GM23338 (cell line): ENCODE data around the gene PGS1. TPM values are rescaled to one million over a fixed set of nuclear protein-coding genes. Genes with fewer than 3 reads are reported as not detected.
A peak's percentile ranks its signal among the peaks of the same experiment; 100 is the strongest.

Source experiments
- ATAC-seq: fragments of 200-7000 bp; cut with Tn5 transposase; 3 replicates; pipeline ENCODE4 v1.9.1; 2020
- DNase-seq: peaks from one replicate; pipeline ENCODE4 v3.0.0-alpha.2; 2015; ENCODE audit warnings: low spot score
- H2AFZ ChIP-seq: fragments of 200-600 bp; sonication (generic); 2 replicates; pipeline ENCODE4 v1.8.0; 2016; ENCODE audit warnings: antibody characterized with exemption, mild to moderate bottlenecking, moderate library complexity
- H3F3A ChIP-seq: fragments of 200-600 bp; sonication (generic); replicated peaks from 2 replicates; pipeline ENCODE4 v1.8.0; 2017; ENCODE audit warnings: antibody characterized with exemption, mixed run types, low read depth
- H3K27ac ChIP-seq: fragments of 200-600 bp; sonication (generic); 2 replicates; pipeline ENCODE4 v1.6.1; 2016; ENCODE audit warnings: low read depth
- H3K27me3 ChIP-seq: fragments of 200-600 bp; sonication (generic); 2 replicates; pipeline ENCODE4 v1.8.0; 2016; ENCODE audit warnings: mild to moderate bottlenecking, mixed run types, moderate library complexity; ENCODE audit not compliant: insufficient read depth
- H3K36me3 ChIP-seq: fragments of 200-600 bp; sonication (generic); 2 replicates; pipeline ENCODE4 v1.8.0; 2016; ENCODE audit warnings: mild to moderate bottlenecking; ENCODE audit not compliant: insufficient read depth
- H3K4me1 ChIP-seq: fragments of 200-600 bp; sonication (generic); 2 replicates; pipeline ENCODE4 v1.8.0; 2016; ENCODE audit warnings: mild to moderate bottlenecking, moderate library complexity; ENCODE audit not compliant: insufficient read depth
- H3K4me2 ChIP-seq: fragments of 200-600 bp; sonication (generic); 2 replicates; pipeline ENCODE4 v1.7.1; 2017; ENCODE audit warnings: mixed run types
- H3K4me3 ChIP-seq: fragments of 200-600 bp; sonication (generic); 2 replicates; pipeline ENCODE4 v1.6.1; 2016; ENCODE audit warnings: mixed run types
- H3K79me2 ChIP-seq: fragments of 200-600 bp; sonication (generic); replicated peaks from 2 replicates; pipeline ENCODE4 v1.8.0; 2017; ENCODE audit warnings: mild to moderate bottlenecking; ENCODE audit not compliant: insufficient read depth
- H3K9me2 ChIP-seq: fragments of 200-600 bp; sonication (generic); 2 replicates; pipeline ENCODE4 v1.8.0; 2017; ENCODE audit not compliant: insufficient read depth
- H4K20me1 ChIP-seq: fragments of 200-600 bp; sonication (generic); replicated peaks from 2 replicates; pipeline ENCODE4 v1.8.0; 2017; ENCODE audit warnings: mild to moderate bottlenecking; ENCODE audit not compliant: insufficient read depth
- H3K27ac Mint-ChIP-seq: 2 replicates; pipeline ENCODE4 v1.8.0; 2020; ENCODE audit warnings: inconsistent platforms, mild to moderate bottlenecking, moderate library complexity, mixed read lengths
- H3K27me3 Mint-ChIP-seq: 3 replicates; pipeline ENCODE4 v1.8.0; 2022; ENCODE audit warnings: low read depth, mild to moderate bottlenecking, moderate library complexity, mixed read lengths, inconsistent platforms; ENCODE audit not compliant: insufficient read depth, poor library complexity
- H3K36me3 Mint-ChIP-seq: 3 replicates; pipeline ENCODE4 v1.8.0; 2021; ENCODE audit warnings: low read depth, mild to moderate bottlenecking, inconsistent platforms, moderate library complexity, mixed read lengths
- H3K4me1 Mint-ChIP-seq: 3 replicates; pipeline ENCODE4 v1.8.0; 2020; ENCODE audit warnings: mild to moderate bottlenecking, inconsistent platforms, mixed read lengths
- H3K4me3 Mint-ChIP-seq: 3 replicates; pipeline ENCODE4 v1.8.0; 2021; ENCODE audit warnings: moderate library complexity, mild to moderate bottlenecking, inconsistent platforms, mixed read lengths
- H3K9me3 Mint-ChIP-seq: 3 replicates; pipeline ENCODE4 v1.8.0; 2020; ENCODE audit warnings: moderate library complexity, mild to moderate bottlenecking, inconsistent platforms, mixed read lengths
- CREB1 ChIP-seq: fragments of 250-450 bp; sonication (Bioruptor Pico); IDR thresholded peaks from 2 replicates; pipeline ENCODE4 v1.5.0; 2020; ENCODE audit warnings: low read depth, mild to moderate bottlenecking, moderate library complexity
- JUNB ChIP-seq: IDR thresholded peaks from one replicate; pipeline ENCODE4 v1.6.1; 2016; ENCODE audit warnings: antibody characterized with exemption; ENCODE audit not compliant: unreplicated experiment
- REST ChIP-seq: IDR thresholded peaks from one replicate; pipeline ENCODE4 v1.6.1; 2018; ENCODE audit warnings: antibody characterized with exemption; ENCODE audit not compliant: unreplicated experiment
- ZNF114 ChIP-seq: fragments of 250-450 bp; sonication (Bioruptor Pico); IDR thresholded peaks from 2 replicates; pipeline ENCODE4 v1.5.0; 2020; ENCODE audit warnings: mild to moderate bottlenecking, moderate library complexity
- ZNF331 ChIP-seq: fragments of 250-450 bp; sonication (Bioruptor Pico); IDR thresholded peaks from 2 replicates; pipeline ENCODE4 v1.5.0; 2020; ENCODE audit warnings: low read depth, mild to moderate bottlenecking, moderate library complexity
- ZNF462 ChIP-seq: fragments of 250-450 bp; sonication (Bioruptor Pico); IDR thresholded peaks from 2 replicates; pipeline ENCODE4 v1.5.0; 2020; ENCODE audit warnings: mild to moderate bottlenecking, moderate library complexity
- polyA plus RNA-seq: library from polyadenylated mRNA; unstranded; fragments of >200 nt; fragmentation: Nextera tagmentation; extraction: Ambion mirVana; gene quantifications from 2 replicates; pipeline ENCODE4 v1.2.1, GENCODE V29; 2016
- total RNA-seq: library from RNA; depleted of rRNA; stranded (reverse); fragments of >200 nt; shearing (Covaris generic); gene quantifications from 2 replicates; pipeline ENCODE4 v1.2.3, GENCODE V29; 2014
- TF ChIP-seq, protein P1 (sequence below), 2 experiments: fragments of 200-600 bp in 1 of 2; sonication (generic) in 1 of 2; conservative IDR thresholded peaks; 2 replicates each; pipeline versions ENCODE4 v1.5.1 to v1.6.1; 2016 to 2017; ENCODE audit warnings: antibody characterized with exemption in 2 of 2, low read depth in 2 of 2, mild to moderate bottlenecking in 2 of 2, moderate library complexity in 1 of 2

Gene PGS1
- total and polyA plus RNA-seq, 2 experiments from 2014 or later, result 43.9 to 67.1 TPM

- Mint-ChIP-seq H3K9me3 (no peaks in the 10 kb centered on the region), H3K27ac (peak overlapping the region; percentile 51), H3K27me3 (peaks cover 16% of the 10 kb centered on the region), H3K36me3 (peaks cover 30% of the 10 kb centered on the region), H3K4me1 (peaks cover 36% of the 10 kb centered on the region), H3K4me3 (no peak overlapping the region)
- Histone ChIP-seq H3K79me2 (peaks cover 70% of the 10 kb centered on the region), H3K36me3 (peaks cover 7% of the 10 kb centered on the region; the same call in 1 of the 2 replicates), H4K20me1 (peaks cover 21% of the 10 kb centered on the region), H3K4me2 (no peak overlapping the region), H3K27ac (peak overlapping the region; percentile 87), H3K4me1 (peaks cover 3% of the 10 kb centered on the region; the same call in 1 of the 2 replicates), H3K27me3 (no peaks in the 10 kb centered on the region), H3K4me3 (no peak overlapping the region), H3F3A (peaks cover 12% of the 10 kb centered on the region; the same call in 1 of the 2 replicates), H3K9me2 (no peaks in the 10 kb centered on the region), H2AFZ (no peak overlapping the region)
- DNase-seq (no peak), ATAC-seq (no peak; the same call in 2 of the 3 replicates)
- TF ChIP-seq ZNF114 (no peak), ZNF331 (CRISPR knock-in tag) (no peak), CREB1 (CRISPR knock-in tag) (no peak), REST (no peak)
Measured at GRCh38 chr17:78411241-78411857, 32.9 kb downstream of the PGS1 start.

DNA sequence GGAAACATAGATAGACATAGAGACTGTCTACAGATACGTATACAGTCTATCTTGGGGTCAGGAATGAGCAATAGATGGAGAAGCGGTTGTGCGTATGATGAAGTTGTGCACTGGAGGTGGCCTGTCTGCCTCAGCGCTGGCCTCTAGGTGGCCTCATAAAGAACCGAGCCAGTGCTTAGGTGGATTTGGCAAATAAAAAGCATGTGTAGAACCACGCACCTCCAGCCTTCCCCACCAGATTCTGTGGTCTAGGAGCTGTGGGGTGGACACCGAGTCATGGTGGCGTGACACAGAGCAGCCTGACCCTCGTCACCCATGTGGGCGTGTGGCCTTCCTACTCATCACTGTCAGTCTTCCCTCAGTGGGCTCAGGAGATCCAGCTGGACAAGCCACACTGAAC lies 34.0 kb downstream of the PGS1 start:
- H3K36me3 ChIP-seq, result peaks cover 4% of the 10 kb centered on the region; the same call in 1 of the 2 replicates
- H3K4me3 ChIP-seq, result no peak overlapping the region
- no peaks in the 10 kb centered on the region for H3K27me3 ChIP-seq
- peak overlapping the region; percentile 87; the same call in 1 of the 2 replicates for H3K27ac ChIP-seq
- peaks cover 19% of the 10 kb centered on the region for H4K20me1 ChIP-seq
- Mint-ChIP-seq H3K4me1 (peaks cover 36% of the 10 kb centered on the region), H3K9me3 (no peaks in the 10 kb centered on the region), H3K27me3 (peaks cover 13% of the 10 kb centered on the region), H3K36me3 (peaks cover 34% of the 10 kb centered on the region), H3K27ac (peak overlapping the region; percentile 75; the same call in 1 of the 2 replicates), H3K4me3 (no peak overlapping the region)
- H3K4me1 ChIP-seq, result peaks cover 2% of the 10 kb centered on the region; the same call in 1 of the 2 replicates
- TF ChIP-seq, protein P1, sequence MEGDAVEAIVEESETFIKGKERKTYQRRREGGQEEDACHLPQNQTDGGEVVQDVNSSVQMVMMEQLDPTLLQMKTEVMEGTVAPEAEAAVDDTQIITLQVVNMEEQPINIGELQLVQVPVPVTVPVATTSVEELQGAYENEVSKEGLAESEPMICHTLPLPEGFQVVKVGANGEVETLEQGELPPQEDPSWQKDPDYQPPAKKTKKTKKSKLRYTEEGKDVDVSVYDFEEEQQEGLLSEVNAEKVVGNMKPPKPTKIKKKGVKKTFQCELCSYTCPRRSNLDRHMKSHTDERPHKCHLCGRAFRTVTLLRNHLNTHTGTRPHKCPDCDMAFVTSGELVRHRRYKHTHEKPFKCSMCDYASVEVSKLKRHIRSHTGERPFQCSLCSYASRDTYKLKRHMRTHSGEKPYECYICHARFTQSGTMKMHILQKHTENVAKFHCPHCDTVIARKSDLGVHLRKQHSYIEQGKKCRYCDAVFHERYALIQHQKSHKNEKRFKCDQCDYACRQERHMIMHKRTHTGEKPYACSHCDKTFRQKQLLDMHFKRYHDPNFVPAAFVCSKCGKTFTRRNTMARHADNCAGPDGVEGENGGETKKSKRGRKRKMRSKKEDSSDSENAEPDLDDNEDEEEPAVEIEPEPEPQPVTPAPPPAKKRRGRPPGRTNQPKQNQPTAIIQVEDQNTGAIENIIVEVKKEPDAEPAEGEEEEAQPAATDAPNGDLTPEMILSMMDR (conservative IDR thresholded peaks at IDR 0.05; ENCODE audit: low read depth in 2 of 2), result peak; percentile 58 to 59
- TF ChIP-seq ZNF462 (CRISPR knock-in tag) (no peak), JUNB (no peak)
- DNase-seq (peak; percentile 54), ATAC-seq (peak; percentile 60)
- H2AFZ ChIP-seq, result no peak overlapping the region
- H3K4me2 ChIP-seq, result no peak overlapping the region
- peaks cover 60% of the 10 kb centered on the region for H3K79me2 ChIP-seq
- no peaks in the 10 kb centered on the region for H3K9me2 ChIP-seq
- H3F3A ChIP-seq, result peaks cover 12% of the 10 kb centered on the region; the same call in 1 of the 2 replicates
